Loucy (cell line): ENCODE measurements around the gene AP1S1.
"Not testable (repeated sequence)": the region's sequence is repeated elsewhere in the genome, so short reads cannot be mapped to it uniquely, and the experiment has no call there.

ENCODE experiments used
- H2AFZ ChIP-seq: fragments of 200-600 bp; sonication (generic); 2 replicates; pipeline ENCODE4 v1.6.0; 2016; ENCODE audit warnings: antibody characterized with exemption, mild to moderate bottlenecking, low read length, moderate library complexity
- H3F3A ChIP-seq: fragments of 200-600 bp; 2 replicates; pipeline ENCODE4 v1.6.0; 2016; ENCODE audit warnings: antibody characterized with exemption, low read depth, mild to moderate bottlenecking
- H3K27me3 ChIP-seq: fragments of 200-600 bp; sonication (generic); 2 replicates; pipeline ENCODE4 v1.6.1; 2014; ENCODE audit warnings: low read length, mild to moderate bottlenecking; ENCODE audit not compliant: insufficient read depth, poor library complexity, severe bottlenecking
- H3K36me3 ChIP-seq: fragments of 200-600 bp; sonication (generic); 2 replicates; pipeline ENCODE4 v1.6.1; 2016; ENCODE audit warnings: low read length; ENCODE audit not compliant: insufficient read depth
- H3K4me1 ChIP-seq: fragments of 200-600 bp; sonication (generic); 2 replicates; pipeline ENCODE4 v1.5.1; 2014; ENCODE audit warnings: low read length, mild to moderate bottlenecking; ENCODE audit not compliant: insufficient read depth, poor library complexity, severe bottlenecking
- H3K4me2 ChIP-seq: fragments of 200-600 bp; sonication (generic); 2 replicates; pipeline ENCODE4 v1.6.0; 2014; ENCODE audit warnings: antibody characterized with exemption, low read length, low read depth, mild to moderate bottlenecking; ENCODE audit not compliant: poor library complexity, severe bottlenecking
- H3K4me3 ChIP-seq: fragments of 200-600 bp; sonication (generic); 2 replicates; pipeline ENCODE4 v1.5.1; 2014; ENCODE audit warnings: low read length, mild to moderate bottlenecking, mixed read lengths; ENCODE audit not compliant: poor library complexity, severe bottlenecking
- H3K79me2 ChIP-seq: fragments of 200-600 bp; sonication (generic); 2 replicates; pipeline ENCODE4 v1.6.1; 2014; ENCODE audit warnings: low read length; ENCODE audit not compliant: insufficient read depth
- H3K9ac ChIP-seq: fragments of 200-600 bp; sonication (generic); 2 replicates; pipeline ENCODE4 v1.6.0; 2014; ENCODE audit warnings: mild to moderate bottlenecking, low read depth, low read length, moderate library complexity; ENCODE audit not compliant: poor library complexity, severe bottlenecking
- H3K9me2 ChIP-seq: fragments of 200-600 bp; sonication (generic); replicated peaks from 2 replicates; pipeline ENCODE4 v1.6.1; 2016; ENCODE audit warnings: low read depth, low read length, mixed read lengths
- H3K9me3 ChIP-seq: fragments of 200-600 bp; sonication (generic); 2 replicates; pipeline ENCODE4 v1.6.1; 2014; ENCODE audit warnings: mild to moderate bottlenecking, antibody characterized with exemption, low read length, low read depth; ENCODE audit not compliant: insufficient read depth
- H4K20me1 ChIP-seq: fragments of 200-600 bp; sonication (generic); 2 replicates; pipeline ENCODE4 v1.6.0; 2014; ENCODE audit warnings: antibody characterized with exemption, low read length, mild to moderate bottlenecking; ENCODE audit not compliant: insufficient read depth, poor library complexity, severe bottlenecking
- CTCF ChIP-seq: fragments of 200-600 bp; sonication (generic); conservative IDR thresholded peaks from 2 replicates; pipeline ENCODE4 v1.5.1; 2014; ENCODE audit warnings: mild to moderate bottlenecking, antibody characterized with exemption, low read length
- EZH2phosphoT487 ChIP-seq: fragments of 200-600 bp; IDR thresholded peaks from 2 replicates; pipeline ENCODE4 v1.6.1; 2018; ENCODE audit warnings: antibody characterized with exemption, mild to moderate bottlenecking, moderate library complexity, borderline replicate concordance

The AP1S1 gene

GRCh38 chr7:101195884-101196283, 41.6 kb downstream of the AP1S1 start:
- Histone ChIP-seq H3K9ac (no peak overlapping the region), H3K36me3 (no peaks in the 10 kb centered on the region), H2AFZ (no peak overlapping the region), H3F3A (no peaks in the 10 kb centered on the region), H3K79me2 (no peaks in the 10 kb centered on the region), H3K9me3 (no peaks in the 10 kb centered on the region), H4K20me1 (no peaks in the 10 kb centered on the region), H3K4me2 (no peak overlapping the region), H3K4me3 (no peak overlapping the region), H3K4me1 (peaks cover 2% of the 10 kb centered on the region), H3K27me3 (no peaks in the 10 kb centered on the region), H3K9me2 (no peaks in the 10 kb centered on the region)
- TF ChIP-seq EZH2phosphoT487, result no peak
- TF ChIP-seq CTCF, result no peak

GRCh38 chr7:101197991-101198390, 43.7 kb downstream of the AP1S1 start:
- TF ChIP-seq CTCF (no peak), EZH2phosphoT487 (no peak)
- Histone ChIP-seq H3F3A (no peaks in the 10 kb centered on the region), H2AFZ (no peak overlapping the region), H3K36me3 (no peaks in the 10 kb centered on the region), H3K9me3 (no peaks in the 10 kb centered on the region), H3K4me2 (no peak overlapping the region), H3K27me3 (no peaks in the 10 kb centered on the region), H3K79me2 (no peaks in the 10 kb centered on the region), H3K4me3 (no peak overlapping the region), H3K9me2 (no peaks in the 10 kb centered on the region), H3K4me1 (no peaks in the 10 kb centered on the region), H3K9ac (no peak overlapping the region), H4K20me1 (no peaks in the 10 kb centered on the region)

- Histone ChIP-seq H3K9ac (no peak overlapping the region), H3K36me3 (no peaks in the 10 kb centered on the region), H2AFZ (no peak overlapping the region), H3K79me2 (no peaks in the 10 kb centered on the region), H3K9me3 (no peaks in the 10 kb centered on the region), H4K20me1 (no peaks in the 10 kb centered on the region), H3K4me3 (no peak overlapping the region), H3F3A (no peaks in the 10 kb centered on the region), H3K4me2 (no peak overlapping the region), H3K9me2 (no peaks in the 10 kb centered on the region), H3K4me1 (no peaks in the 10 kb centered on the region), H3K27me3 (no peaks in the 10 kb centered on the region)
- TF ChIP-seq EZH2phosphoT487, result no peak
- TF ChIP-seq CTCF, result no peak
Observed at GRCh38 chr7:101198476-101198875, 44.2 kb downstream of the AP1S1 start.

GRCh38 chr7:101199522-101199921, 45.2 kb downstream of the AP1S1 start:
- H3K4me3 ChIP-seq, H3F3A ChIP-seq, H3K79me2 ChIP-seq, H3K4me2 ChIP-seq, H4K20me1 ChIP-seq, H2AFZ ChIP-seq, H3K27me3 ChIP-seq, H3K9me3 ChIP-seq, H3K9ac ChIP-seq, H3K9me2 ChIP-seq, H3K4me1 ChIP-seq, H3K36me3 ChIP-seq: not testable (repeated sequence)
